H9 (cell line): ENCODE results near the gene CYB561D1. TPM values are rescaled to one million over a fixed set of nuclear protein-coding genes. Genes with fewer than 3 reads are reported as not detected.

ENCODE experiments used
- DNase-seq: peaks from one replicate; pipeline ENCODE4 v3.0.0-alpha.2; 2017
- H2AFZ ChIP-seq: one replicate; pipeline ENCODE4 v1.6.1; 2013; ENCODE audit warnings: mild to moderate bottlenecking, low read length, control low read depth, moderate library complexity
- H2AK5ac ChIP-seq: 2 replicates; pipeline ENCODE4 v1.6.1; 2013; ENCODE audit warnings: low read length, control low read depth, mixed read lengths; ENCODE audit not compliant: insufficient read length
- H2BK120ac ChIP-seq: one replicate; pipeline ENCODE4 v1.6.1; 2013; ENCODE audit warnings: low read depth, mild to moderate bottlenecking, low read length, control low read depth, inconsistent platforms; ENCODE audit not compliant: poor library complexity, severe bottlenecking
- H2BK12ac ChIP-seq: 2 replicates; pipeline ENCODE4 v1.6.1; 2013; ENCODE audit warnings: low read length, control low read depth, mixed read lengths, low read depth; ENCODE audit not compliant: insufficient read length
- H2BK15ac ChIP-seq: 2 replicates; pipeline ENCODE4 v1.6.1; 2013; ENCODE audit warnings: low read depth, low read length, control low read depth
- H2BK20ac ChIP-seq: one replicate; pipeline ENCODE4 v1.6.1; 2013; ENCODE audit warnings: low read depth, mild to moderate bottlenecking, low read length, control low read depth, inconsistent platforms; ENCODE audit not compliant: poor library complexity, severe bottlenecking
- H2BK5ac ChIP-seq: 2 replicates; pipeline ENCODE4 v1.6.1; 2013; ENCODE audit warnings: low read length, control low read depth, mixed read lengths; ENCODE audit not compliant: insufficient read length
- H3K14ac ChIP-seq: 2 replicates; pipeline ENCODE4 v1.6.1; 2013; ENCODE audit warnings: low read length, control low read depth; ENCODE audit not compliant: insufficient read depth
- H3K18ac ChIP-seq: 2 replicates; pipeline ENCODE4 v1.6.1; 2013; ENCODE audit warnings: low read depth, mild to moderate bottlenecking, mixed read lengths, low read length, control low read depth; ENCODE audit not compliant: insufficient read length
- H3K23ac ChIP-seq: 2 replicates; pipeline ENCODE4 v1.6.1; 2013; ENCODE audit warnings: low read length, control low read depth, mixed read lengths, low read depth; ENCODE audit not compliant: insufficient read length
- H3K23me2 ChIP-seq: 2 replicates; pipeline ENCODE4 v1.6.1; 2013; ENCODE audit warnings: low read depth, mild to moderate bottlenecking, mixed read lengths, low read length, control low read depth; ENCODE audit not compliant: insufficient read length, poor library complexity, severe bottlenecking
- H3K27ac ChIP-seq: 2 replicates; pipeline ENCODE4 v1.5.1; 2013; ENCODE audit warnings: low read length, control low read depth, mixed read lengths, low read depth; ENCODE audit not compliant: insufficient read length
- H3K27me3 ChIP-seq: 2 replicates; pipeline ENCODE4 v1.6.1; 2013; ENCODE audit warnings: low read length, control low read depth, inconsistent platforms; ENCODE audit not compliant: insufficient read depth
- H3K4ac ChIP-seq: 2 replicates; pipeline ENCODE4 v1.6.1; 2013; ENCODE audit warnings: low read depth, mild to moderate bottlenecking, control low read depth, inconsistent platforms, low read length, moderate library complexity
- H3K4me1 ChIP-seq: 2 replicates; pipeline ENCODE4 v1.6.1; 2013; ENCODE audit warnings: low read length, control low read depth, inconsistent platforms; ENCODE audit not compliant: insufficient read depth
- H3K4me2 ChIP-seq: 2 replicates; pipeline ENCODE4 v1.6.1; 2013; ENCODE audit warnings: low read length, control low read depth, mixed read lengths; ENCODE audit not compliant: insufficient read length, insufficient read depth
- H3K56ac ChIP-seq: 2 replicates; pipeline ENCODE4 v1.6.1; 2013; ENCODE audit warnings: low read depth, mild to moderate bottlenecking, mixed read lengths, low read length, control low read depth; ENCODE audit not compliant: insufficient read length
- H3K79me1 ChIP-seq: 2 replicates; pipeline ENCODE4 v1.6.1; 2013; ENCODE audit warnings: low read depth, mild to moderate bottlenecking, moderate library complexity, low read length, control low read depth, inconsistent platforms; ENCODE audit not compliant: insufficient read depth, poor library complexity, severe bottlenecking
- H3K79me2 ChIP-seq: 2 replicates; pipeline ENCODE4 v1.6.1; 2013; ENCODE audit warnings: low read length, control low read depth, inconsistent platforms; ENCODE audit not compliant: insufficient read depth
- H3K9ac ChIP-seq: 2 replicates; pipeline ENCODE4 v1.6.1; 2013; ENCODE audit warnings: low read length, control low read depth, mixed read lengths; ENCODE audit not compliant: insufficient read length; ENCODE audit errors: extremely low read depth
- H3K9me3 ChIP-seq: one replicate; pipeline ENCODE4 v1.6.1; 2013; ENCODE audit warnings: low read depth, low read length, inconsistent platforms; ENCODE audit not compliant: control insufficient read depth
- H3T11ph ChIP-seq: one replicate; pipeline ENCODE4 v1.6.1; 2013; ENCODE audit warnings: mild to moderate bottlenecking, low read length, control low read depth, inconsistent platforms
- H4K20me1 ChIP-seq: one replicate; pipeline ENCODE4 v1.6.1; 2013; ENCODE audit not compliant: control insufficient read depth, insufficient read length, insufficient read depth
- H4K5ac ChIP-seq: 2 replicates; pipeline ENCODE4 v1.6.1; 2013; ENCODE audit warnings: low read depth, mild to moderate bottlenecking, mixed read lengths, low read length, control low read depth; ENCODE audit not compliant: insufficient read length
- H4K8ac ChIP-seq: replicated peaks from 2 replicates; pipeline ENCODE4 v1.6.1; 2013; ENCODE audit warnings: low read length, control low read depth, mixed read lengths, low read depth; ENCODE audit not compliant: insufficient read length
- H4K91ac ChIP-seq: 2 replicates; pipeline ENCODE4 v1.6.1; 2013; ENCODE audit warnings: low read depth, mild to moderate bottlenecking, moderate library complexity, mixed read lengths, low read length, control low read depth; ENCODE audit not compliant: insufficient read length
- H3K27ac Mint-ChIP-seq, 3 experiments: 2 replicates in 2 of 3; 3 replicates in 1 of 3; pipeline ENCODE4 v1.8.0; 2020 to 2021; ENCODE audit warnings: mixed read lengths in 3 of 3, mild to moderate bottlenecking in 1 of 3, moderate library complexity in 1 of 3
- H3K27me3 Mint-ChIP-seq: 2 replicates; pipeline ENCODE4 v1.8.0; 2021; ENCODE audit warnings: low read depth, mild to moderate bottlenecking, moderate library complexity, mixed read lengths
- H3K36me3 Mint-ChIP-seq, 3 experiments: 2 replicates in 2 of 3; 3 replicates in 1 of 3; pipeline ENCODE4 v1.8.0; 2020 to 2021; ENCODE audit warnings: low read depth in 3 of 3, mixed read lengths in 3 of 3; ENCODE audit not compliant: insufficient read depth in 1 of 3
- H3K4me1 Mint-ChIP-seq, 2 experiments: 2 replicates each; pipeline ENCODE4 v1.8.0; 2020; ENCODE audit warnings: mixed read lengths in 2 of 2
- H3K4me3 Mint-ChIP-seq, 2 experiments: 2 replicates in 1 of 2; 3 replicates in 1 of 2; pipeline ENCODE4 v1.8.0; 2020 to 2021; ENCODE audit warnings: mild to moderate bottlenecking in 2 of 2, mixed read lengths in 2 of 2, moderate library complexity in 1 of 2
- H3K9me3 Mint-ChIP-seq, 2 experiments: 2 replicates in 1 of 2; 3 replicates in 1 of 2; pipeline ENCODE4 v1.8.0; 2020; ENCODE audit warnings: mild to moderate bottlenecking in 2 of 2, mixed read lengths in 2 of 2, moderate library complexity in 1 of 2
- WGBS: extraction: QIAGEN DNeasy Blood & Tissue Kit; methylation state at CpG from one replicate; pipeline ENCODE4 v1.1.7; 2013; ENCODE audit warnings: missing lambda C conversion rate, low lambda C conversion rate, mixed read lengths; ENCODE audit not compliant: insufficient read length; ENCODE audit errors: extremely low coverage; 5-methylcytosine and 5-hydroxymethylcytosine counted together
- total RNA-seq: library from RNA; stranded (reverse); gene quantifications from 2 replicates; pipeline ENCODE4 v1.2.1, GENCODE V29; 2021
- TF ChIP-seq, protein P1 (sequence below): fragments of 200-600 bp; sonication (generic); conservative IDR thresholded peaks from 3 replicates; pipeline ENCODE4 v1.8.0; 2021; ENCODE audit warnings: antibody characterized with exemption, mild to moderate bottlenecking

The CYB561D1 gene
- total RNA-seq, 1 experiment from 2014 or later = 6.5 TPM

- Mint-ChIP-seq H3K4me3 (no peak overlapping the region), H3K9me3 (no peaks in the 10 kb centered on the region; a peak in 1 of 5 replicates), H3K27me3 (peaks cover 46% of the 10 kb centered on the region), H3K36me3 (no peaks in the 10 kb centered on the region), H3K4me1 (peaks cover 2 to 7% of the 10 kb centered on the region in 2 experiments; a peak in 3 of 4 replicates), H3K27ac (no peak overlapping the region)
- H3K79me2 ChIP-seq = no peaks in the 10 kb centered on the region
- no peak overlapping the region for H3K27ac ChIP-seq
- H3K14ac ChIP-seq = no peak overlapping the region
- H3T11ph ChIP-seq = no peak overlapping the region
- no peak overlapping the region for H3K9ac ChIP-seq
- no peak overlapping the region for H2AFZ ChIP-seq
- H4K91ac ChIP-seq = no peak overlapping the region
- H3K27me3 ChIP-seq = 0 out of 2 replicates have a peak, but pooled peaks cover 2% of the 10 kb centered on the region
- no peak overlapping the region for H3K4ac ChIP-seq
- no peak overlapping the region for H3K56ac ChIP-seq
- H2AK5ac ChIP-seq = no peak overlapping the region
- WGBS = no CpG with 5 or more reads among the region's 8 CpGs
- no peak overlapping the region for H4K5ac ChIP-seq
- TF ChIP-seq, protein P1, sequence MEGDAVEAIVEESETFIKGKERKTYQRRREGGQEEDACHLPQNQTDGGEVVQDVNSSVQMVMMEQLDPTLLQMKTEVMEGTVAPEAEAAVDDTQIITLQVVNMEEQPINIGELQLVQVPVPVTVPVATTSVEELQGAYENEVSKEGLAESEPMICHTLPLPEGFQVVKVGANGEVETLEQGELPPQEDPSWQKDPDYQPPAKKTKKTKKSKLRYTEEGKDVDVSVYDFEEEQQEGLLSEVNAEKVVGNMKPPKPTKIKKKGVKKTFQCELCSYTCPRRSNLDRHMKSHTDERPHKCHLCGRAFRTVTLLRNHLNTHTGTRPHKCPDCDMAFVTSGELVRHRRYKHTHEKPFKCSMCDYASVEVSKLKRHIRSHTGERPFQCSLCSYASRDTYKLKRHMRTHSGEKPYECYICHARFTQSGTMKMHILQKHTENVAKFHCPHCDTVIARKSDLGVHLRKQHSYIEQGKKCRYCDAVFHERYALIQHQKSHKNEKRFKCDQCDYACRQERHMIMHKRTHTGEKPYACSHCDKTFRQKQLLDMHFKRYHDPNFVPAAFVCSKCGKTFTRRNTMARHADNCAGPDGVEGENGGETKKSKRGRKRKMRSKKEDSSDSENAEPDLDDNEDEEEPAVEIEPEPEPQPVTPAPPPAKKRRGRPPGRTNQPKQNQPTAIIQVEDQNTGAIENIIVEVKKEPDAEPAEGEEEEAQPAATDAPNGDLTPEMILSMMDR = no peak
- no peaks in the 10 kb centered on the region for H3K4me1 ChIP-seq
- H2BK15ac ChIP-seq = no peak overlapping the region
- H2BK20ac ChIP-seq = no peak overlapping the region
- H3K18ac ChIP-seq = no peak overlapping the region
- H3K79me1 ChIP-seq = no peaks in the 10 kb centered on the region
- H2BK5ac ChIP-seq = no peak overlapping the region
- no peak overlapping the region for H2BK120ac ChIP-seq
- H3K9me3 ChIP-seq = no peaks in the 10 kb centered on the region
- no peak overlapping the region for H3K4me2 ChIP-seq
- H3K23ac ChIP-seq = no peak overlapping the region
- H4K20me1 ChIP-seq = no peaks in the 10 kb centered on the region
- no peaks in the 10 kb centered on the region for H3K23me2 ChIP-seq
- no peak overlapping the region for H2BK12ac ChIP-seq
- no peak overlapping the region for H4K8ac ChIP-seq
- DNase-seq = peak; percentile 15
These were observed 17.1 kb upstream of the CYB561D1 start for GRCh38 chr1:109476825-109477224.
